Heart right ventricle (tissue), 16 donors: Measurements from ENCODE around the gene ARMC2. TPM values are rescaled to one million over a fixed set of nuclear protein-coding genes. Genes with fewer than 3 reads are reported as not detected.
A peak's percentile ranks its signal among the peaks of the same experiment; 100 is the strongest.

Experiments
- ATAC-seq, 8 donors: fragments of 200-7000 bp; cut with Tn5 transposase; one replicate each; pipeline ENCODE4 v1.9.1; 2020; ENCODE audit warnings: mild to moderate bottlenecking in 8 of 8, moderate library complexity in 8 of 8, moderate number of reproducible peaks in 1 of 8
- DNase-seq, 2 donors: peaks; one replicate each; pipeline ENCODE4 v3.0.0-alpha.2; 2020
- H3K27ac ChIP-seq, 10 donors: fragments of 200-600 bp; sonication (generic) in 2 of 10; one replicate each; pipeline versions ENCODE4 v1.5.0 to v1.8.0; 2020 to 2022; ENCODE audit warnings: mild to moderate bottlenecking in 3 of 10
- H3K27me3 ChIP-seq, 7 donors: fragments of 200-600 bp; one replicate each; pipeline ENCODE4 v1.8.0; 2021 to 2022; ENCODE audit warnings: mild to moderate bottlenecking in 2 of 7
- H3K36me3 ChIP-seq, 9 donors: fragments of 200-600 bp; sonication (generic) in 1 of 9; one replicate each; pipeline versions ENCODE4 v1.5.0 to v1.8.0; 2020 to 2022; ENCODE audit warnings: mild to moderate bottlenecking in 2 of 9
- H3K4me1 ChIP-seq, 9 donors: fragments of 200-600 bp; sonication (generic) in 1 of 9; one replicate each; pipeline versions ENCODE4 v1.5.0 to v1.8.0; 2020 to 2022; ENCODE audit warnings: mild to moderate bottlenecking in 4 of 9
- H3K4me3 ChIP-seq, 10 donors: fragments of 200-600 bp; sonication (generic) in 2 of 10; one replicate each; pipeline versions ENCODE4 v1.5.0 to v1.8.0; 2020 to 2022; ENCODE audit warnings: mild to moderate bottlenecking in 7 of 10, moderate library complexity in 2 of 10
- H3K9me3 ChIP-seq, 11 donors: fragments of 200-600 bp in 10 of 11; sonication (generic) in 2 of 11; one replicate each; pipeline versions ENCODE4 v1.5.0 to v1.8.0; 2013 to 2022; ENCODE audit warnings: mild to moderate bottlenecking in 2 of 11, control low read depth in 1 of 11, moderate library complexity in 1 of 11
- CTCF ChIP-seq, 9 donors: fragments of 200-600 bp; sonication (generic) in 2 of 9; IDR thresholded peaks; one replicate each; pipeline versions ENCODE4 v1.5.0 to v1.8.0; 2021 to 2022; ENCODE audit warnings: antibody characterized with exemption in 9 of 9, mild to moderate bottlenecking in 5 of 9, moderate library complexity in 1 of 9
- WGBS, 2 donors: extraction: QIAGEN DNeasy Blood & Tissue Kit; methylation state at CpG; one replicate each; pipeline ENCODE4 v1.1.7; 2013; ENCODE audit warnings: inconsistent platforms in 1 of 2; 5-methylcytosine and 5-hydroxymethylcytosine counted together
- intact Hi-C, 10 donors: fragments of 100-400 bp; cut with DNase I; formaldehyde crosslinking; loops; one replicate each; pipeline versions ENCODE4 v1.11.1 to v1.14.2; 2022
- polyA plus RNA-seq, 2 donors: library from polyadenylated mRNA; stranded (reverse); fragments of 200-250 nt; gene quantifications; one replicate each; pipeline ENCODE4 v1.2.3, GENCODE V29; 2013
- total RNA-seq, 10 donors: library from RNA; stranded (reverse); fragmentation: NEBNext Ultra II Directional in 3 of 10; extraction: Animal tissue kit (Norgen Biotek cat#: 25700) in 3 of 10; gene quantifications; one replicate each; pipeline versions ENCODE4 v1.2.1 to v1.2.4, GENCODE V29; 2021 to 2023
- donor health status: Arrhythmogenic right ventricular cardiomyopathy.
- donor health status: ischemic (EF 13 %, LVEDD 7.1; RV severe dilation, severe dysfunction).
- donor health status: healthy with polysubstance abuse.
- donor health status: DM: no; HTN: yes; CAD: no.
- donor health status: DM: no; HTN: no; CAD: no.
- donor health status: ischemic (EF 25% LVEDD 6.9; RV normal size, moderate dysfunction).
- donor health status: ischemic (EF 25% LVEDD 5.7; RV mildly dilated, moderate dysfunction).
- donor health status: healthy.
- donor health status: DM: yes; HTN: yes; CAD: no.
- donor health status: Ischemic cardiomyopathy.
- donor health status: ischemic (EF 35%, LVEDD 5.7; RV mildly dilated, moderate dysfunction).
- donor health status: nonischemic (EF 11% LVEDD 7.7; RV severe dilation, severe dysfunction).
- donor health status: DM: yes; HTN: yes; CAD: no.
- donor health status: PGD.
- donor health status: ischemic (EF 29% LVEDD 5.4; RV normal size, mild dysfunction).
- donor health status: nonischemic (EF 23%, LVEDD 6.1; RV moderate dilation, normal function).

ARMC2 gene
- total and polyA plus RNA-seq, 12 donors = 2.5 to 16.4 (median 12.3) TPM

- 34 to 35% methylated on average over 4 of the region's 4 CpGs for WGBS, 2 donors
- Histone ChIP-seq H3K27ac (peak overlapping the region; percentile 91 to 98 (median 96)), H3K36me3 (no peaks in the 10 kb centered on the region), H3K4me3 (peak overlapping the region; percentile 67 to 98 (median 94)), H3K4me1 (peaks cover 0 to 75% (median 60%) of the 10 kb centered on the region in 9 donors), H3K27me3 (no peaks in the 10 kb centered on the region), H3K9me3 (no peaks in the 10 kb centered on the region)
- no peak for ATAC-seq
- DNase-seq = no peak
- intact Hi-C loops = loop anchor here in 8 of 10 donors (2.0 to 10.0 kb wide), 13 partner anchors 36 to 374 kb away; partner anchors contain the start of gene CD164 (in 1 of the 8)
- no peak for TF ChIP-seq CTCF (IDR thresholded peaks at IDR 0.05)
These were observed 159.8 kb downstream of the ARMC2 start for GRCh38 chr6:109008054-109008453.

GRCh38 chr6:109008537-109009235, 160.5 kb downstream of the ARMC2 start:
- Histone ChIP-seq H3K27me3 (no peaks in the 10 kb centered on the region), H3K9me3 (no peaks in the 10 kb centered on the region), H3K4me1 (peaks cover 0 to 75% (median 59%) of the 10 kb centered on the region in 9 donors), H3K27ac (peak overlapping the region; percentile 91 to 98 (median 96)), H3K36me3 (no peaks in the 10 kb centered on the region), H3K4me3 (peak overlapping the region; percentile 67 to 98 (median 94))
- intact Hi-C loops = loop anchor here in 8 of 10 donors (2.0 to 10.0 kb wide), 13 partner anchors 36 to 374 kb away; partner anchors contain the start of gene CD164 (in 1 of the 8)
- ATAC-seq (peak; percentile 28 to 57 (median 48)), DNase-seq (no peak)
- TF ChIP-seq CTCF (IDR thresholded peaks at IDR 0.05) = no peak
- 2% methylated on average over 24 of the region's 24 CpGs for WGBS, 2 donors

- peak; percentile 93 to 98 (median 96) for ATAC-seq
- WGBS, 2 donors = 0% methylated on average over 79 to 80 of the region's 80 CpGs
- intact Hi-C loops = loop anchor here in 8 of 10 donors (2.0 to 10.0 kb wide), 13 partner anchors 37 to 373 kb away; partner anchors contain the start of gene CD164 (in 1 of the 8)
- peak overlapping the region; percentile 91 to 98 (median 96) for H3K27ac ChIP-seq
- peak in 7 of 9 donors; percentile 11 to 52 (median 15) for TF ChIP-seq CTCF (IDR thresholded peaks at IDR 0.05)
- H3K4me1 ChIP-seq = peaks cover 0 to 74% (median 59%) of the 10 kb centered on the region in 9 donors
- no peaks in the 10 kb centered on the region for H3K36me3 ChIP-seq
- H3K27me3 ChIP-seq = no peaks in the 10 kb centered on the region
- DNase-seq = peak; percentile 93 to 96
- H3K4me3 ChIP-seq = peak overlapping the region; percentile 67 to 98 (median 94)
- no peaks in the 10 kb centered on the region for H3K9me3 ChIP-seq
These were observed 161.2 kb downstream of the ARMC2 start for GRCh38 chr6:109009236-109009961.
